Measurements from ENCODE around the gene MYO1G.

DNA sequence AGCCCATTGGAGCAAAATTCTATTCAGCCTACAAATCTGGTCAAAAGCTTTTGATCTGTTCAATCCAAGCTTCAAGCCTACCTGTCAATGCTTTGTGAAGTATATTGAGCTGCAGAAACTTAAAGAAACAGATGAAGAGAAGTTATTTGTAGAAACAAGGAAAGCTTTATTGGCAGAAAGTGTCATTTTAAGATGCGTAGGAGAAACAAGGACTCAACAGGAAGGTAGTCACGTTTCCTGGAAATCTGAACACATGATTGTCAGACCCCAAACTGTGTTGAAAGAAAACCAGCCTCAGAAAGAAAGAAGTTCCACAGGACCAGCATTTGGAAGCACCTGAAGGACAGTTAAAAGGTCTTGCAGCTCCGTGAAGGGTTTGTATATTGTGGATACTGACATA, 58.7 kb downstream of the MYO1G start:
- TF ChIP-seq POLR2AphosphoS5 (IDR thresholded peaks at IDR 0.05; ENCODE audit: low read depth, low read length): no peak
- no peak for TF ChIP-seq POLR2A (IDR thresholded peaks at IDR 0.05; ENCODE audit: low read depth, low read length)
- TF ChIP-seq SPI1 (IDR thresholded peaks at IDR 0.05; ENCODE audit: low read depth, low read length): no peak
